Suppressor macrophage treated with lipopolysaccharide for 4 hours (primary cell): ENCODE results near the gene PKNOX2.

Experiments used
- DNase-seq: peaks from one replicate; pipeline ENCODE4 v3.0.0-alpha.2; 2020

The PKNOX2 gene

GRCh38 chr11:125292100-125292499, 127.5 kb downstream of the PKNOX2 start:
- DNase-seq, result no peak

GRCh38 chr11:125293596-125293995, 129.0 kb downstream of the PKNOX2 start:
- no peak for DNase-seq

- DNase-seq, result no peak
Observed at GRCh38 chr11:125295931-125296330, 131.4 kb downstream of the PKNOX2 start.

- DNase-seq, result no peak
Observed at GRCh38 chr11:125297346-125297915, 132.9 kb downstream of the PKNOX2 start.

GRCh38 chr11:125299061-125299615, 134.6 kb downstream of the PKNOX2 start:
- DNase-seq, result no peak

- no peak for DNase-seq
Observed at GRCh38 chr11:125299821-125300220, 135.3 kb downstream of the PKNOX2 start.

- DNase-seq, result no peak
Observed at GRCh38 chr11:125300791-125301218, 136.3 kb downstream of the PKNOX2 start.

GRCh38 chr11:125301346-125301745, 136.8 kb downstream of the PKNOX2 start:
- no peak for DNase-seq

GRCh38 chr11:125303186-125303585, 138.6 kb downstream of the PKNOX2 start:
- no peak for DNase-seq

- no peak for DNase-seq
Observed at GRCh38 chr11:125303694-125304093, 139.1 kb downstream of the PKNOX2 start.

GRCh38 chr11:125304136-125304535, 139.6 kb downstream of the PKNOX2 start:
- no peak for DNase-seq

GRCh38 chr11:125304876-125305275, 140.3 kb downstream of the PKNOX2 start:
- DNase-seq, result no peak

GRCh38 chr11:125305345-125305744, 140.8 kb downstream of the PKNOX2 start:
- DNase-seq, result no peak

- no peak for DNase-seq
Observed at GRCh38 chr11:125306476-125306875, 141.9 kb downstream of the PKNOX2 start.

GRCh38 chr11:125308246-125308645, 143.7 kb downstream of the PKNOX2 start:
- no peak for DNase-seq

GRCh38 chr11:125312391-125312790, 147.8 kb downstream of the PKNOX2 start:
- no peak for DNase-seq

- DNase-seq, result no peak
Observed at GRCh38 chr11:125312812-125313211, 148.3 kb downstream of the PKNOX2 start.

GRCh38 chr11:125313271-125314219, 149.0 kb downstream of the PKNOX2 start:
- DNase-seq, result no peak

- DNase-seq, result no peak
Observed at GRCh38 chr11:125314276-125315078, 149.9 kb downstream of the PKNOX2 start.

- DNase-seq, result no peak
Observed at GRCh38 chr11:125315079-125315740, 150.7 kb downstream of the PKNOX2 start.

- no peak for DNase-seq
Observed at GRCh38 chr11:125317416-125317815, 152.9 kb downstream of the PKNOX2 start.

GRCh38 chr11:125319649-125320048, 155.1 kb downstream of the PKNOX2 start:
- DNase-seq, result no peak
